Measurements from ENCODE around the gene CAPZB. TPM values are rescaled to one million over a fixed set of nuclear protein-coding genes. Genes with fewer than 3 reads are reported as not detected.

The CAPZB gene
- total RNA-seq, 6 experiments from 2014 or later: 565 to 646 (median 603) TPM

- Mint-ChIP-seq H3K27ac (peak overlapping the region; percentile 89), H3K27me3 (ENCODE audit: insufficient read depth) (peaks cover 3% of the 10 kb centered on the region), H3K36me3 (ENCODE audit: low read depth) (peaks cover 5% of the 10 kb centered on the region; the same call in 1 of the 2 replicates), H3K4me3 (peak overlapping the region; percentile 84), H3K9me3 (no peaks in the 10 kb centered on the region), H3K4me1 (ENCODE audit: low read depth) (peaks cover 79% of the 10 kb centered on the region)
- TF ChIP-seq CTCF (IDR thresholded peaks at IDR 0.05): peak; percentile 92
- peak; percentile 87 for DNase-seq
Observed at GRCh38 chr1:19390901-19391595, 94.3 kb downstream of the CAPZB start.

GRCh38 chr1:19390166-19390850 is 95.0 kb downstream of the CAPZB start:
- Mint-ChIP-seq H3K9me3 (no peaks in the 10 kb centered on the region), H3K36me3 (ENCODE audit: low read depth) (peaks cover 10% of the 10 kb centered on the region), H3K4me3 (peak overlapping the region; percentile 84), H3K27me3 (ENCODE audit: insufficient read depth) (peaks cover under 1% of the 10 kb centered on the region), H3K27ac (peak overlapping the region; percentile 89), H3K4me1 (ENCODE audit: low read depth) (peaks cover 79% of the 10 kb centered on the region)
- no peak for DNase-seq
- no peak for TF ChIP-seq CTCF (IDR thresholded peaks at IDR 0.05)

- Mint-ChIP-seq H3K9me3 (no peaks in the 10 kb centered on the region), H3K4me1 (ENCODE audit: low read depth) (peaks cover 81% of the 10 kb centered on the region)
Observed at GRCh38 chr1:19388980-19389379, 96.4 kb downstream of the CAPZB start.

GRCh38 chr1:19387045-19387467 is 98.3 kb downstream of the CAPZB start:
- TF ChIP-seq CTCF (IDR thresholded peaks at IDR 0.05): no peak
- Mint-ChIP-seq H3K27ac (peak overlapping the region; percentile 88), H3K36me3 (ENCODE audit: low read depth) (peaks cover 27% of the 10 kb centered on the region), H3K4me3 (no peak overlapping the region), H3K27me3 (ENCODE audit: insufficient read depth) (peaks cover 10% of the 10 kb centered on the region), H3K4me1 (ENCODE audit: low read depth) (peaks cover 82% of the 10 kb centered on the region), H3K9me3 (no peaks in the 10 kb centered on the region)
- DNase-seq: no peak

More at GRCh38 chr1:19388980-19389379, 96.4 kb downstream of the CAPZB start:
- TF ChIP-seq CTCF (IDR thresholded peaks at IDR 0.05): no peak
- H3K27me3 Mint-ChIP-seq (ENCODE audit: insufficient read depth): peaks cover 6% of the 10 kb centered on the region
- H3K36me3 Mint-ChIP-seq (ENCODE audit: low read depth): peaks cover 21% of the 10 kb centered on the region
- no peak overlapping the region for H3K4me3 Mint-ChIP-seq
- DNase-seq: no peak
- peak overlapping the region; percentile 71; the same call in 1 of the 2 replicates for H3K27ac Mint-ChIP-seq

GRCh38 chr1:19385869-19386591 is 99.3 kb downstream of the CAPZB start:
- Mint-ChIP-seq H3K27me3 (ENCODE audit: insufficient read depth) (peaks cover 10% of the 10 kb centered on the region), H3K4me1 (ENCODE audit: low read depth) (peaks cover 72% of the 10 kb centered on the region), H3K36me3 (ENCODE audit: low read depth) (peaks cover 31% of the 10 kb centered on the region), H3K27ac (peak overlapping the region; percentile 88), H3K9me3 (no peaks in the 10 kb centered on the region), H3K4me3 (peak overlapping the region; percentile 59)
- TF ChIP-seq CTCF (IDR thresholded peaks at IDR 0.05): no peak
- DNase-seq: peak; percentile 31

Measured in HFFc6 (cell line).